HG03139 (cell line): ENCODE data around the gene IRAK4.

Source experiments
- ATAC-seq: cut with Tn5 transposase; IDR thresholded peaks from one replicate; pipeline ENCODE4 v1.9.1; 2021; ENCODE audit not compliant: unreplicated experiment

Gene IRAK4

GRCh38 chr12:43764528-43764927 is 5.8 kb downstream of the IRAK4 start:
- ATAC-seq = no peak

GRCh38 chr12:43766291-43766690 is 7.5 kb downstream of the IRAK4 start:
- ATAC-seq = no peak

DNA sequence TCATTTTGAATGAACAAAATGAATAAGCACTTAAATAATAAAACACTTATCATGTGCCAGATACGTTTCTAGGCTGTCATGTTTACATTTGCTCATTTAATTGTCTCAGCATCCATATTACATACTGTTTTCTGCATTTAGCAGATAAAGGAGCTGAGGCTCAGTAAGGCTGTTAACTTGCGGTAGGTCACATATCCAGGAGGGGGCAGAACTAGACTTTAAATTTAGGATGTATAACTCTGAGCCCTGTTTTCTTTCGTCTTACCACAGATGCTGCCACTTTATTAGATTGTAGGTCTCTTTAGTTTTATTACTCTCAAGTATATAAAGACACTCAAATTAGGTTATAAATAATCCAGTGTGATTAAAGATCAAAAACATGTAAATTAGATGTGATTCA is 17.7 kb downstream of the IRAK4 start:
- ATAC-seq = no peak

- ATAC-seq = no peak
Observed at GRCh38 chr12:43786899-43787693, 28.3 kb downstream of the IRAK4 start.

DNA sequence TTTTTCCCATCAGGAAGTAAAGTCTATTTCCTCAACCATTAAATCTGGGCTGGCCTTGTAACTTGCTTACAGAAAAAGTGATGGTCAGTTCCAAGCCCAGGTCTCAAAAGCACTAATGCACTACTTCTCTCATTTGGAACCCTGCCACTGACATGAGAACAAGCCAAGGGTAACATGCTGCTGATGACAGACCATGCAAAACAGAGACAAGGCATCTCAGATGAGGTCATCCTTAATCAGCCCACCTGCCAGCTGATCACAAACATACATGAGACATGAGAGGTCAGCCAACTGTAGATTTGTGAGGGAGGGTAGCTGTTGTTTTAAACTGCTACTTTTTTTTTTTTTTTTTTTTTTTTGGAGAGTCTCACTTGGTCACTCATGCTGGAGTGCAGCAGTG is 31.2 kb downstream of the IRAK4 start:
- ATAC-seq = no peak

DNA sequence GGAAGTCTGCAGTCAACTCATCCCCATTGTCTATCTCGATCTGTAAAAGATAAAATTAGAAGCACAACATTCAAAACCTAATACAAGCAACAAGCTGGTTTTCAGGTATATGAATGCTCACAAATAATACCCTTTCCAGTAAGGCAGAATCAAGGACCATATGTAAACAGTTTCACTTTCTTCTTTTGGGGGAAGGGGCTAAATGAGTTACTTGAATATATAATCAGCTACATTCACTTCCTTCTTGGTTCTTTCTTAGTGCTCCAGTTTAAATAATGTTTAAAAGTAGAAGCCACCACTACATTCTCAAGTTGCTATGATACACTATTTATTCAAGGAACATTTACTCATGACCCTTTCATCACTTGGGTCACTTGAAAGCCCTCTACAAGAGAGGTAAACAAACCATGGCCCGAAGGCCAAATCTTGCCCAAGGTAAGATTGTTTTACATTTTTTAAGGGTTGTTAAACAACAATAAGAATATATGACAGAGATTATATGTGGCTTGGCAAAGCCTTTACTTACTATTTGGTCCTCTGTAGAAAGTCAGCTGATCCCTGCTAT is 37.0 kb downstream of the IRAK4 start:
- no peak for ATAC-seq

- no peak for ATAC-seq
Observed at GRCh38 chr12:43797561-43798217, 38.9 kb downstream of the IRAK4 start.

- ATAC-seq = no peak
Observed at GRCh38 chr12:43805149-43805859, 46.6 kb downstream of the IRAK4 start.

- peak; percentile 94 for ATAC-seq
Observed at GRCh38 chr12:43805860-43806736, 47.3 kb downstream of the IRAK4 start, which contains the start of gene TWF1. TSS of gene TWF1 (minus strand) at chr12:43806317. CDS start at chr12:43806245, 72 bp downstream.

DNA sequence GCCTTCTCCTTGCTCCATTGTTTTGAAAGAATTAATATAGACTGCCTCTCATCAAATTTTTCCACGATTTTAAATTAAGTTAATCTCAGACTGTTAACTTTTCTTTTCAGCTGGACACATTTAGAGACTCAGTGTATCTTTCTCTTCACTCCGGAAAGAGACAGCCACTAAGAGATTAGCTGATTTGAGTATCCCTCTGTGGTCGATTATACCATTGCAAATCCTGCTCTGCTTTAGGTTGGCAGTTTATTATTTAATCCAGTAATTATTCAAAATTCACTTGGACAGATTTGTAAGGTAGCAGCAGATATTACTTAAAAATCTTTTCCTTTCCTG is 48.0 kb downstream of the IRAK4 start:
- no peak for ATAC-seq

GRCh38 chr12:43807386-43807785 is 48.6 kb downstream of the IRAK4 start:
- no peak for ATAC-seq

GRCh38 chr12:43812057-43812456 is 53.3 kb downstream of the IRAK4 start:
- ATAC-seq = no peak

GRCh38 chr12:43812926-43813325 is 54.2 kb downstream of the IRAK4 start:
- no peak for ATAC-seq

GRCh38 chr12:43815416-43815815 is 56.7 kb downstream of the IRAK4 start:
- ATAC-seq = no peak

GRCh38 chr12:43816168-43816567 is 57.4 kb downstream of the IRAK4 start:
- no peak for ATAC-seq

DNA sequence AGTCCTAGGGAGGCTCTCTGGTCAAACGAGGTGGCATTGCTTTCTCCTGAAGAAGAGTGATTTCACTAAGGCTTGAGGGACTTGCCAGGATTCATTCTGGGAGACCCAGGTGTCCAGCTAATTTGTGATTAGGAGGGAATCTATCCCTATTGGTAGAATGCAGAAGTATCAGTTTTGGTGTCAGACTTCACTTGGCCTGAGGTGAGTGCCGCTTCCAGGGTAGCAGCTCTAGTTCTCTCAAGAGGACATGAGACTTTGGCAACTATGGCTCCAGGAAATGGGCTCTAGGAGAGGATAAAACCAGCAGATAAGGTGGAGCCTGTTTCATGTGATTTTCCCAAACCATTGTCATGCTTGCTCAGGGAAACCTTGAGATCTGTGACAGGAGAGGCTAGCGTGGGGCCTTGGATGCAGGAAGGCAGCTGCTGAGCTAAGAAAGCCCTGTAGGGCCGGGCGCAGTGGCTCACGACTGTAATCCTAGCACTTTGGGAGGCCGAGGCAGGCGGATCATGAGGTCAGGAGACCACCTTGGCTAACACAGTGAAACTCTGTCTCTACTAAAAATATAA is 65.5 kb downstream of the IRAK4 start:
- ATAC-seq = no peak

- no peak for ATAC-seq
Observed at GRCh38 chr12:43826681-43827080, 67.9 kb downstream of the IRAK4 start.

- no peak for ATAC-seq
Observed at GRCh38 chr12:43827093-43827492, 68.3 kb downstream of the IRAK4 start.

- no peak for ATAC-seq
Observed at GRCh38 chr12:43832463-43833168, 73.9 kb downstream of the IRAK4 start.

DNA sequence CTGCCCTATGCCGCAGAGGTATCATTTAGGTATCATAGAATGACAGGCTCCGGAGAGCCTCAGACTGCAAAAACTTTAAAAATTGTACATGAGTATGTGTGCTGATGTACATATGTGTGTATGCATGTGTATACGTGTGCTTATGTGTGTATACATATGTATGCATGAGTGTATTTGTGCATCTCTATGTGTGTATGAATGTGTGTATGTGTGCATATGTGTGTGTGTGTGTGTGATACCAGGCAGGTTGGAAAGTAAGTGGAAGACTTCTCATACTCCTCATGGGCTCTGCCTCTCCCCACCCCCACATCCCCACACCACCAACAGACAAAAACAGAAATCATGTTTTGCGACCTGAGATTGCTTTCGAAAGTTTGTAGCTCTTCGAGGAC is 76.5 kb downstream of the IRAK4 start:
- ATAC-seq = peak; percentile 6
